Kidney (tissue), 14 donors: ENCODE results near the gene SOX5. TPM values are rescaled to one million over a fixed set of nuclear protein-coding genes. Genes with fewer than 3 reads are reported as not detected.

Source experiments
- DNase-seq, 5 donors: peaks; one replicate each; pipeline ENCODE4 v3.0.0-alpha.2; 2013 to 2020
- FAIRE-seq: peaks from 2 replicates; lab custom pipeline; 2012; peaks lifted over from hg19 to GRCh38; lab: Jason Lieb, UNC
- H3K27ac ChIP-seq, 2 donors: one replicate each; pipeline ENCODE4 v1.7.0; 2013; ENCODE audit warnings: low read depth in 2 of 2, low read length in 2 of 2, inconsistent platforms in 1 of 2
- H3K27me3 ChIP-seq: one replicate; pipeline ENCODE4 v1.7.1; 2013; ENCODE audit warnings: low read length, inconsistent platforms; ENCODE audit not compliant: control insufficient read depth, insufficient read depth
- H3K36me3 ChIP-seq, 3 donors: one replicate each; pipeline versions ENCODE4 v1.7.0 to v1.7.1; 2013; ENCODE audit warnings: low read length in 3 of 3, control low read depth in 1 of 3, inconsistent platforms in 1 of 3; ENCODE audit not compliant: insufficient read depth in 3 of 3, control insufficient read depth in 2 of 3
- H3K4me1 ChIP-seq, 3 donors: one replicate each; pipeline versions ENCODE4 v1.7.0 to v1.7.1; 2013; ENCODE audit warnings: low read length in 3 of 3, inconsistent platforms in 1 of 3, low read depth in 1 of 3; ENCODE audit not compliant: control insufficient read depth in 2 of 3, insufficient read depth in 2 of 3
- H3K4me3 ChIP-seq, 3 donors: one replicate each; pipeline versions ENCODE4 v1.7.0 to v1.8.1; 2013; ENCODE audit warnings: low read length in 3 of 3, control low read depth in 1 of 3, inconsistent platforms in 1 of 3
- H3K9ac ChIP-seq, 3 donors: one replicate each; pipeline versions ENCODE4 v1.7.0 to v1.7.1; 2013; ENCODE audit warnings: low read length in 3 of 3, control low read depth in 1 of 3, inconsistent platforms in 1 of 3
- H3K9me3 ChIP-seq, 3 donors: one replicate each; pipeline versions ENCODE4 v1.7.0 to v1.7.1; 2013; ENCODE audit warnings: low read length in 3 of 3, control low read depth in 1 of 3, inconsistent platforms in 1 of 3; ENCODE audit not compliant: control insufficient read depth in 2 of 3, insufficient read depth in 1 of 3
- CTCF ChIP-seq: IDR thresholded peaks from 3 replicates; pipeline ENCODE4 v1.5.1; 2012; ENCODE audit warnings: mild to moderate bottlenecking, moderate library complexity, borderline replicate concordance; ENCODE audit not compliant: insufficient read depth; ENCODE audit errors: extremely low read depth
- intact Hi-C: fragments of 100-400 bp; cut with DNase I; formaldehyde crosslinking; loops from one replicate; pipeline ENCODE4 v1.11.1; 2022
- polyA plus RNA-seq: library from polyadenylated mRNA; stranded (reverse); fragments of 350-450 nt; fragmentation: Illumina TruSeq; extraction: RNeasy Lipid Tissue Mini Kit (QIAGEN cat#74804); gene quantifications from one replicate; pipeline ENCODE4 v1.2.3, GENCODE V29; 2014; ENCODE audit warnings: low read depth, low replicate concordance; ENCODE audit not compliant: insufficient read depth
- total RNA-seq: library from RNA; stranded (reverse); fragmentation: NEBNext Ultra II Directional; extraction: Animal tissue kit (Norgen Biotek cat#: 25700); gene quantifications from one replicate; pipeline ENCODE4 v1.2.1, GENCODE V29; 2021
- donor health status: control.
- donor health status: control.
- donor health status: control.
- donor health status: control.
- donor health status: control.
- donor health status: DM: yes; HTN: yes; CAD: no.
- donor health status: Normal renal cell carcinoma (clear cell type).

The SOX5 gene
- total and polyA plus RNA-seq, 2 donors from 2014 or later = 0.54 to 10.8 TPM

DNA sequence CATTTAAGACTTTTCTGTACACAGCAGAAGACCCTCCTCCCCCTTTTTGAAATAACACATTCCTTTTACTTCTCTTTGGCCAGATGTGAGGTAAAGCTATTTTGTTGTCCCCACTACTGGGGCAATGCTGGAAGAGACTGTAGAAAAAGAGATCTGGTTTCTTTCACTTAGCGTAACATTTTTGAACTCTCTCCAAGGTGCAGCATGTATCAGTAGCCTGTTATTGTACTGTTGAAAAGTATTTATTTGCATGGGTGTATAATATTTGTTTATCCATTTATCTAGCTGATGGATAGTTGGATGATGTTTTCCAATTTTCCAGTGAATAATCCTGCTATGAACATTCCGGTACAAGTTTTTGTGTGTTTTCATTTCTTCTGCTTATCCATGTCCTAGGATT, 335.2 kb downstream of the SOX5 start:
- no peak for FAIRE-seq
- Histone ChIP-seq H3K4me3 (no peak overlapping the region), H3K27ac (no peak overlapping the region), H3K9ac (no peak overlapping the region), H3K36me3 (no peaks in the 10 kb centered on the region), H3K27me3 (no peaks in the 10 kb centered on the region), H3K4me1 (no peaks in the 10 kb centered on the region), H3K9me3 (no peaks in the 10 kb centered on the region)
- intact Hi-C loops = no loop called here
- TF ChIP-seq CTCF = no peak
- no peak for DNase-seq

- no peaks in the 10 kb centered on the region for H3K27me3 ChIP-seq
- no peaks in the 10 kb centered on the region for H3K9me3 ChIP-seq
- H3K36me3 ChIP-seq = no peaks in the 10 kb centered on the region
- FAIRE-seq (no peak), DNase-seq (no peak)
- H3K9ac ChIP-seq = no peak overlapping the region
- no peak overlapping the region for H3K4me3 ChIP-seq
- TF ChIP-seq CTCF = no peak
- intact Hi-C loops = no loop called here
- H3K4me1 ChIP-seq = no peaks in the 10 kb centered on the region
- no peak overlapping the region for H3K27ac ChIP-seq
Observed at GRCh38 chr12:23611320-23611719, 338.1 kb downstream of the SOX5 start.

- Histone ChIP-seq H3K27me3 (no peaks in the 10 kb centered on the region), H3K4me1 (no peaks in the 10 kb centered on the region), H3K9me3 (peaks cover 0 to 6% (median 0%) of the 10 kb centered on the region in 3 donors), H3K4me3 (no peak overlapping the region), H3K9ac (no peak overlapping the region), H3K27ac (no peak overlapping the region), H3K36me3 (no peaks in the 10 kb centered on the region)
- TF ChIP-seq CTCF = no peak
- intact Hi-C loops = no loop called here
- DNase-seq (no peak), FAIRE-seq (no peak)
Observed at GRCh38 chr12:23600919-23601318, 348.6 kb downstream of the SOX5 start.

- Histone ChIP-seq H3K27me3 (no peaks in the 10 kb centered on the region), H3K9ac (no peak overlapping the region), H3K4me3 (no peak overlapping the region), H3K4me1 (no peaks in the 10 kb centered on the region), H3K36me3 (no peaks in the 10 kb centered on the region), H3K27ac (no peak overlapping the region), H3K9me3 (peaks cover 0 to 6% (median 0%) of the 10 kb centered on the region in 3 donors)
- TF ChIP-seq CTCF = no peak
- DNase-seq (no peak), FAIRE-seq (no peak)
- intact Hi-C loops = no loop called here
Observed at GRCh38 chr12:23596568-23596967, 352.9 kb downstream of the SOX5 start.
